Germinal center (tissue), 1 donor: ENCODE data around the gene ANXA8.

ENCODE experiments used
- DNase-seq: peaks from one replicate; pipeline ENCODE4 v3.0.0; 2012; ENCODE audit warnings: mixed read lengths, low spot score

ANXA8 gene

DNA sequence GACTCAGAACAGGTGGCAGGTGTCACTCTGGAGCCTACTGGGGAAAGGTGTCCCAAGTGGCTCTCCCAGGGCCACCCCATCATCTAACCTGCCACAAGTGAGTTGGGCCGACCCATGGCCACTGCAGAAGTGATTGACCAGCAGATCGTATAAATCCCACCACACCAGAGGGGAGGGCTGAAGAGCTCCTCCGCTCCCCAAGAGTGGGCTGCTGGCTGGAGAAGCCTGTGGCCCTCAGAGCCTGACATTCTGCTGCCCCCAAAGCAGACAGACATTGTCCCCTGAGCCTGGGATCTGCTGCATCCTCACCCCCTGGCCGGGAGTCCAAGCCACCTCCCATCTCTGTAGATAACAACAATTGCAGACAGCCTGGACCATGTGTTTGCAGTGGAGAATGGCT lies 36.7 kb downstream of the ANXA8 start:
- DNase-seq: no peak

DNA sequence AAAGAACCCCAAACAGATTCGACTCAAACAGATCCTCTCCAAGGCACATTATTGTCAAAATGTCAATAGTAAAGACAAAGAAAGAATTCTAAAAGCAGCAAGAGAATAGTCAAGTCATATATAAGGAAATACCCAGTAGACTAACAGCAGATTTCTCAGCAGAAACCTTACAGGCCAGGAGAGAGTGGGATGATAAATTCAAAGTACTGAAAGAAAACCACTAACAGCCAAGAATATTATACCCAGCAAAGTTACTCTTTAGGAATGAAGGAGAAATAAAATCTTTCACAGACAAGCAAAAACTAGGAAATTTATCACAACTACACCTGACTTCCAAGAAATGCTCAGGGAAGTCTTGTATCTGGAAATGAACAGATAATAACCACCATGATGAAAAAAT lies 38.2 kb downstream of the ANXA8 start:
- no peak for DNase-seq

DNA sequence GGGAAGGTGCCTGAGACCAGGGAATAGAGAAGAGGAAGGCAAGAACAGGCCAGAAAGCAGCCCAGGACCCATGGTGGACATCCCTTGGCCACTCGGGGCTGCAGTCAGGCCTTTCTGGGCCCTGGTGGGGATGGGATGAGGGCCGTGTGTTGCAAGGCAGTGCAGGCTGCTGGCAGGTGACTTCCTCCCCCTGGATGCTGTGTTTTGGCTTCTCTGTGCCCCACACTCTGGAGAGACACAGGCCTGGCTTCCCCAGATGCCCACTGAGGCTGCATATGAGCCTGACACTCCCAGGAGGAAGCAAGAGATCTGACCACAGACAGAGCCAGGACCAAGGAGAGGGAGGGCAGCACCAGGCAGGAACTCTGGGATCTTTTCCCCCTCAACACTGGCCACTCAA lies 39.9 kb downstream of the ANXA8 start:
- no peak for DNase-seq

DNA sequence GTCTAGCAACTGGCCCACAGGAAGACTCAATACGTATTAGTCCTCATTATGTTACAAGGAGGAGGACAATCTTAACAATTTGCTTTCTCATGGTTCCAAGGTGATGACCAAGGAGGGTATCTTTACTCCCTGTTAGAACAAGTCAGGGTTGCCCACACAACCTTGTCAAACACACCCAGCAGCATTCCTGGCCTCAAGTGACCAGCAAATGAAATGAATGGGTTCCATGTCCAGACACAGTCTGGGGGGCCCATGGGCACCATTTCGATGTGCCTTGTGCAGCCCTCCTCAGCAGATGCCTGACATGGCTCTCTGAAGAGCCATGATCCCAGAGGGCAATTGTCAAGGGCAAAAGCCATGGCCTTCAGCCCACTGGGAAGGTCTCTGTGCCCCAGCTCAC lies 40.8 kb downstream of the ANXA8 start:
- DNase-seq: no peak

DNA sequence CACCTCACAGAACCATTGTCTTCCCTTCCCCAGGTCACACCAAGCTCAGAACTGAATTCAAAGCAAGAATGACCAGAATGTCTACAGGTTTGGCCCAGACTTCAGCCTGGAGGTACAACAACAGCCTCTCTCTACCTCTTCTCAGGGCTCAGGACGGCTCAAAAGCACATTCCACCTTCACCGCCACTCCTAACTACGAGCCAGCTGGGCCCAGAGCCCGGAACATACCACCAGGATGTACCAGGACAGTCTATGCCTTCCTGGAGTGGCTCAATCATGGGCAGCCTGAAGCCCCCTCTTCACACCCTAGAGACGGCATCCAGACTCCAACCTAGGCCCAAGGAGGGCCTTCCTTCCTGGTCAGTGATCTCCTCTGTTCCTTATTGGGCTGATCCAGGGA lies 41.6 kb downstream of the ANXA8 start:
- DNase-seq: no peak

DNA sequence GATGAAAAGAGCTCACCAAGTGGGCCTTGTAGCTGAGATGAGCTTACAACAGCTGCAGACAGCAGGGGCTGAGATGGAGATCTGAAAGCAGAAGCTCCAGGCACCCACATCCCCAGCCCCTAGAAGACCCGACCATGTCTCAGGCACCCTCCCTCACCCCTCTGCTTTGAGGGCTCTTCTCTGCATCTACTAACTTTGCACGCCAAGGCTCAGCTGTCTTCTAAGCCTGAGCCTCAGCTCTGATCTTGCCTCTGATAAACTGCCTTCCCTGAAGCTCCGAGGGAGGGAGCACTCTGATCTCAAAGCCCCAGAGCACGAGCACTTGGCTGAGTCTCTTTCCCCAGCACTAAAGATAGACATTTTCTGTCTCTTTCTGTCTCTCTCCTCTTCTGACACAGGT lies 42.0 kb downstream of the ANXA8 start:
- DNase-seq: no peak

DNA sequence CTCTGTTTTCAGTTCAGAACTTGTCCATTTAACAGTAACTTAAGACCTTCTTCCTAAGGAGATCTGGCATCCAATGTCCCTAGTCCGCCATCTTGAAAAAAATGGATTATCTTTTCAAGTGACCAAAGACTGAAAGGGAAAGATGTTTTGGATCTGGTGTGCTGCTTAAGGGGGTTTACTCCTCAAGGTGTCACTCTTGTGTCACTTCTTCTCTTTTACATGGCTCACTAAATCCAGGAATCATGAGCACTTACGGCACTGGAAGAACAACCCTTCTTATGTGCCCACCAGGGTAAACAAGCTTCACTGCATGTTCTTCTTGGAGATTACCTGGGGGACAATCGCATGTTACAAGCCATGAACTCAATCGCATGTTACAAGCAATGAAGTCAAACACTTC lies 43.7 kb downstream of the ANXA8 start:
- no peak for DNase-seq

DNA sequence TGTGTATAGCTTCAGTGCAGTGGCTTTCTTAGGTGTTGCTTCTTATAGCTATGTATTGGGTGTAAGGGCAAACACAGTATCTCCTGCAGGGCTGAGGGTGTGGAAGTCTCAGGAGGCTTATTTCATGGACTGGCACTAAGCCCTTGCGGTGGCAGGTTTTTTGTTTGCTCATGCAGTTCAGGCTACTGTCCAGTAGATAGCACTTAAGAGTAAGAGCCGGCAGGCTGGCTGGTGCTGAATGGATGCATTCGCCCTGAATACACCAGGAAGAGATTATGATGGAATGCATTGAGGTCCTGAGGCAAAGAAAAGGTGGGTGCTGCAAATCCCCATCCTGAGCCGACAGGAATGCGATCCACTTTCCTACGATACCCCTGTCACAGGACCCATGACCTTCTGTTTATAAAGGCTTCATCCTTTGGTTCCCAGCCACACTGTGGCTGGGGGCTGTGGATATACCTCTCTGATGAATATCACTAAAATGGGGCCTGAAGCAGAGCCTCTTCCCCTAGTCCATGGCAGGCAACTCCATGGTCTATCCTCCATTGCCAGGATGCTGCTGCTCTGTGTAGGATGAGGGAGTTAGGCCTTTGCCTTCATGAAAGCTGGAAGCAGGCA lies 44.9 kb downstream of the ANXA8 start:
- DNase-seq: no peak

DNA sequence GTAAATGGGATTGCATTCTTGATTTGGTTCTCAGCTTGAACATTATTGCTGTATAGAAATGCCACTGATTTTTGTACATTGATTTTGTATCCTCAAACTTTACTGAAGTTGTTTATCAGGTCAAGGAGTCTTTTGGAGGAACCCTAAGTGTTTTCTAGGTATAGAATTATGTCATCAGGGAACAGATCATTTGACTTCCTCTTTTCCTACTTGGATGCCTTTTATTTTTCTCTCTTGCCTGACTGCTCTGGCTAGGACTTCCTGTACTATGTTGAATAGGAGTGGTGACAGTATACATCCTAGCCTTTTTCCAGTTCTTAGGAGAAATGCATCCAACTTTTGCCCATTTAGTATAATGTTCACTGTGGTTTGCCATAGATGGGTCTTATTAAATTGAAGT lies 48.8 kb downstream of the ANXA8 start:
- no peak for DNase-seq

DNA sequence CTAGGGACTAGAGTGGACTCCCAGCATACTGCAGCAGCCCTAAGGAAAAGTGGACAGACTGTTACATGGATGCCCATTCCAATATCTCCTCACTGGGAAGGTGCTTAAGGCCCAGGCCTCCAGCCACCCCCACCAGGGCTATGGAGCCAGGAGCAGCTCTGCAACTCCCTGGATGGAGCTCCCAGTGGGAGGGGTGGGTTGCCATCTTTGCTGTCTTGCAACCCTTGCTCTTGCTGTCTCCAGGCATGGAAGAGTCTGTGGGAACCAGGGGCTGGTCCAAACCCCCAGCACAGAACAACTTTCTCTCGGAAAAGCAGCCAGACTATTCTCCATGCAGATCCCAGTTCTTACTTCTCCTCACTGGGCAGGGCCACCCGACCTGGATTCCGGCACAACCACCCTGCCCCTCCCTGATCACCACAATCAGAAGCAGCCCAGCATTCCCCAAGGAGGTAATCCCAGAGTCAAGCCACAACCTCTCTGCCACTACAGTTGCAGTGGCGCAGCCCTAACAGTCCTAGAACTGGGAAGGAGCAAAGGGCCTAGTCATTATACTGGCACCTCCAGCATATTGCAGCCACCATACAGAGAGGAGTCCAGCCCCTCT lies 58.0 kb downstream of the ANXA8 start:
- no peak for DNase-seq

DNA sequence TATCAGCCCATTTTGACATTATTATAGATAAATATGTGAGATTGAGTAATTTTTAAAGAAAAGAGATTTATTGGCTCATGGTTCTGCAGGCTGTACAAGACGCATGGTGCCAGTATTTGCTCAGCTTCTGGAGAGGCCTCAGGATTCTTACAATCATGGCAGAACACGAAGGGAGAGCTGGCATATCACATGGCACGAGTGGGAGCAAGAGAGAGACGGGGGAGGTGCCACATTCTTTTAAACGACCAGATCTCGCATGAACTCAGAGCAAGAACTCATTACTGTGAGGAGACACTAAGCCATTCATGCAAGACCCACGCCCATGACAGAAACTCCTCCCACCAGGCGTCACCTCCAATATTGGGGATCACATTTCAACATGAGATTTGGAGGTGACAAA lies 59.7 kb downstream of the ANXA8 start:
- DNase-seq: no peak

DNA sequence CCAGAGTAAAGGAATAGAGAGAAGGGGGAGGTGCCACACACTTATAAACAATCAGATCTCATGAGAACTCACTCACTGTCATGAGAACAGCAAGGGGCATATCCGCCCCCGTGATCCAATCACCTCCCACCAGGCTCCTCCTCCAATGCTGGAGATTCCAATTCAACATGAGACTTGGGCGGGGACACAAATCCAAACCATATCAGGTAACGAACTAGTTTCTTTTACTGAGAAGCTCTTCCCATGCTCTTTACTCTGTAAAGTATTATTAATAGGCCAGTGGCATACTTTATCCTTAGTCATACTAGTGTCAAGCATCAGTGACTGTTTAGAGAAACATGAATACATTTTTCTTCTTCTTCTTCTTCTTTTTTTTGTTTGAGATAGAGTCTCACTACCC lies 60.4 kb downstream of the ANXA8 start:
- no peak for DNase-seq

DNA sequence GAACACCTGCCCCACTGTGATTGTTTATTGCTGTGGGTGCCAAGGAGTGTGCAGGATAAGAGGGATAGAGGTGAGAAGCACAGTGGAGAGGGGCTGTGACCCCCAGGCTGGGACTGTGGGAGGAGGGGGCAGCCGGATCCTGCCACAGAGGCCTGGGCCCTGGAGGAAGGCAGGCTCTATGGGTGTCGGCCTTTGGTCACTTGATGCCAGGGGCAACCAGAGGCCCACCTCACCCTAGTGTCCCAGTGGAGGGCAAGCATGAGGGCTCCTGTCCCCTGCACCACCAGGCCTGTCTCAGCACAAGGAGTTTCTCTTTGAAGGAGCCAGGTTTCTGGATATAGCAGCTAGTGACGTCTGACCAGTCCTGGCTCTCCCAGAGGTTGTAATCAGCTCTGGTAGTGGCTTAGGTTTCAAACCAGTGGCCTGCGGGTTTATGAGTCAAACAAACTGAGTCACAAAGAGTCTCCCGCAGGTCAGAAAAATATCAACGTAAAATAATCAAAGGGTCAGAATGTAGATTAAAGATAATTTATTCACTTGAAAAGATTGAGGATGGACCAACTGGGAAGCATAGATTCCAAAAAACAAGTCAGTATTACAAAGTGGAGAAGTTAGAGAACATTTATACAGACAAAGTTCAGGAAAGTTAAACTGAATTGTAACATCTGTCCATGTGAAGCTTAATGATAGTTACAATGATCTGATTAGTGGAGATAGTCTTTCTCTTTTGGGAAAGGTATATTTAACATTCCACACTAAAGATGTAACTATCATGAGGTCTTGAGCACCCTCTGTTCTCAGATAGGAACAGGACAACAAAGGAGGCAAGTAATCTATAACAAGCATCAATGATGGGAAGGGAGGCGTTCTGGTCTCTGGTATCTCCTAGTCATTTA lies 62.6 kb downstream of the ANXA8 start:
- no peak for DNase-seq

DNA sequence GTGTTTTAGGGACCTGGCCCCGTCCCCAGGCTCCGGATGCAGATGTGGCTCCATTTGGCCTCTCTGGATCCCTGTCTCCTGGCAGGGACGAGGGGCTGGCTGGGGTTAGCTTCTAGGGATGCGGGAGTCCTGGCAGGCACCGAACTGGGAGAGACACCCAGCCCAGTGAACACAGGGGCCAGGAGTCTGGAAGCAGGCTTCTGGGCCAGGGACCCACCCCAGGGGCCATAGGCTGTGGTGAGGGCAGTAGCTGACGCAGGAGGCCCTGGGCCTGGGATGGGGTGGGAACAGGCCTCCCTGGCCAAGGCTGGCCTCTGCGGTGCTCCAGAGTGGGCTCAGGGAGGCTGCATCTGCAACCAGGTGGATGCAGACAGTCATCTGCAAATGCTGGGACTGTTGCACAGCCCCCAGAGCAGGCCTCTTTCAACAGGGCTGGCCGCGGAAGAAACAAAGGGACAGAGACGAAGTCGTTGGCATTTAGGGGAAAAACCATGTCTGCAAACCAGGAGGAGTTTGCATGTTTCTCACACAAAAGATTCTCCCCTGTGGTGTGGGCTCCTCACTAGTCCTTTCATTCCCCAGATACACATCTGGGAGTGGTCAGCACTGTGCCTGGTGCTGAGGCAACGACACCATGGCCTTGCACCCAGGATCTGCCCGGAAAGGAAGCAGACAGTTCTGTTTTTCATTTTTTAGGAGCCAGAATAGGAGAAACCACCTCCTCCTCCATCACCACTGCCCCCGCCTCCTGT lies 63.4 kb downstream of the ANXA8 start:
- no peak for DNase-seq

DNA sequence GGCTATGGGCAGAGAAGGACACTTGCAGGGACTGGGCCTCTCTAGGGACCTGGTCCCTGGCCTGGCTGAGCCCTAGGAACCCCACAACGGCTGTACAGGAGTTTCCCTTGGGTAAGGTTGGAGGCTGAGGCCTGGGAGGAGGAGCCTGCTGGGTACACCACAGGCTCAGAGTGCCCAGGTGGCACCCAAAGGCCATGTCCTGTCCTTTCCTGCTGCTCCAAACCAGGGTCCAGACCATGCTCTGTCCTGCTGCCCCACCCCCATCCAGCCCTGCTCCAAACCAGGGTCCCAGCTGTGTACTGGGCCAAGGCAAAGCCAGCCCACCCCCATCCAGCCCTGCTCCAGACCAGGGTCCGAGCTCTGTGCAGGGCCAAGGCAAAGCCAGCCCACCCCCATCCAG lies 64.5 kb downstream of the ANXA8 start:
- no peak for DNase-seq

DNA sequence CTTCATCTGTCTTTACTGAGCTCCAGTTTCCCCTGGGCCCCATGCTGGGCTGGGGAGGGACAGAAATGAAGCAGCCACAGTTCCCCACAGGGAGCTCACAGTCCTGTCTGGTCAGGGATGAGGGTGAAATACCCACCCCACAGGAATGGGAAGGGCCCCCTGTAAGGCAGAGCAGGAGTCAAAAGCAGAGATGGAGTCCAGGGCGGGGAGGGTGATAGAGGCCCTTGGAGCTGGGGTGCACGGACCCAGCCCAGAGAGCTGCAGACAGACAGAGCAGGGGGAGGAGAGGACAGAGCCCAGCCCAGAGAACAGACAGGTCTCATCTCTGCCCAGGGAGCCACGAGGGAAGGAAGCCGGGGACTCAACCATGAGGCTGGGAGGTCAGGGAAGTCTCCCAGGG lies 64.9 kb downstream of the ANXA8 start:
- DNase-seq: no peak

DNA sequence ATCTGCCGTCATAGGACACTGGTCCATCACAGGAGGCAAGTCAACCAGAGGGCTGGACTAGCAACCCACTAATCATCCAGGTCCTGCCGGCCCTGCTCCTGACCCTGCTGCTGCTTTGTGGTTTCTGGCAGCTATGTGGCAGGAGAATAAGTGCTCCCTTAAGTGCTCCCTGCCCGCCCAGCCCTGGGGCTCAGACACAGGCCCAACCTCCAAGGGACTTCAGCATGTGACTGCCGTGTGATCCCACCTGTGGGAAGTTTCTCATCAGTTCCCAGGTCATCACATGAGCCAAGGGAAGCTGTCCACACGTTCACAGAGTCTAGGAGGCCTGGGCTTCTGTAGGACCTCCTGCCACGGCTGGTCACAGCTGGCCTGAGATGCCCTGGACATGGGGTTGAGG lies 65.6 kb downstream of the ANXA8 start:
- DNase-seq: no peak
